Epithelial cell of prostate (primary cell): ENCODE measurements around the gene GATA1.

Experiments
- DNase-seq: peaks from one replicate; pipeline ENCODE4 v3.0.0-alpha.2; 2011; ENCODE audit warnings: low read depth, low spot score
- H3K27ac ChIP-seq: fragments of 450-650 bp; 2 replicates; pipeline ENCODE4 v1.5.1; 2017; ENCODE audit warnings: mild to moderate bottlenecking

The GATA1 gene

DNA sequence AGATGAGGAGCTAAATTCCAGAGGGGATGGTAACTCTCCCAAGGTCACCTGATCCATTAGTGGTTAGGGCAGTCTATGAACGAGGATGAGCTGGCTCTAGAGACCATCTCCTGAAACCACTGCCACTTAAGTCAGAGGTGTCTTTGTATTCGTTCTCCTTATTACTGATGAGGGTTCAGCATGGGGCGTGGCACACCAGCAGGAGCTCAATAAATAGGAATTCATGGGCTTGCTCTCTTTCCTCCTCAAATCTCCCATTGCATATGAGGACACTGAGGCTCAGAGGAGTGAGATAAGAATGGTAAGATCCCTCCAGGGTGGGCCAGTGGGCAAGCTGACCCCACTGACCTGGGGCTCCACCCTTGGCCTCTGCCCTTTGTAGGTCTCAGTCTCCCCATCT is 1.7 kb upstream of the GATA1 start:
- DNase-seq, result no peak
- no peak overlapping the region for H3K27ac ChIP-seq

DNA sequence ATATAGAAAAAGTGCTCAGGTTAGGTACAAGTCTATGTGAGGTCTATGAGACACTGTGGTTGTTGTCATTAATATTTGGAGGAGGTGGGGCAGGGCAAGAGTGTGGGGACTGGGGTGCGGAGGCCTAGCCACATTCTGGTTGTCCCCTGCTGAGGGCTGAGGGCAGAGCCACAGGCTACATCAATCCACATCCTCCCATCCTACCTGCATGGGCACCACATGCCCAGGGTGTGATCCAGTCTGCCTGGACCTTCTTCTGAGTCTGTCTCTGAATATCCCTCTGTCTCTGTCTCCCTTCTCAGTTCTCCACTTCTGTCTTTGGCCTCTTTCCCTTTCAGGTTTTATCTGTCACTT is 1.2 kb upstream of the GATA1 start:
- no peak overlapping the region for H3K27ac ChIP-seq
- no peak for DNase-seq

GRCh38 chrX:48785540-48786214 is 713 bp upstream of the GATA1 start:
- H3K27ac ChIP-seq, result no peak overlapping the region
- DNase-seq, result no peak

GRCh38 chrX:48786825-48787504 is 575 bp downstream of the GATA1 start:
- H3K27ac ChIP-seq, result no peak overlapping the region
- DNase-seq, result no peak

DNA sequence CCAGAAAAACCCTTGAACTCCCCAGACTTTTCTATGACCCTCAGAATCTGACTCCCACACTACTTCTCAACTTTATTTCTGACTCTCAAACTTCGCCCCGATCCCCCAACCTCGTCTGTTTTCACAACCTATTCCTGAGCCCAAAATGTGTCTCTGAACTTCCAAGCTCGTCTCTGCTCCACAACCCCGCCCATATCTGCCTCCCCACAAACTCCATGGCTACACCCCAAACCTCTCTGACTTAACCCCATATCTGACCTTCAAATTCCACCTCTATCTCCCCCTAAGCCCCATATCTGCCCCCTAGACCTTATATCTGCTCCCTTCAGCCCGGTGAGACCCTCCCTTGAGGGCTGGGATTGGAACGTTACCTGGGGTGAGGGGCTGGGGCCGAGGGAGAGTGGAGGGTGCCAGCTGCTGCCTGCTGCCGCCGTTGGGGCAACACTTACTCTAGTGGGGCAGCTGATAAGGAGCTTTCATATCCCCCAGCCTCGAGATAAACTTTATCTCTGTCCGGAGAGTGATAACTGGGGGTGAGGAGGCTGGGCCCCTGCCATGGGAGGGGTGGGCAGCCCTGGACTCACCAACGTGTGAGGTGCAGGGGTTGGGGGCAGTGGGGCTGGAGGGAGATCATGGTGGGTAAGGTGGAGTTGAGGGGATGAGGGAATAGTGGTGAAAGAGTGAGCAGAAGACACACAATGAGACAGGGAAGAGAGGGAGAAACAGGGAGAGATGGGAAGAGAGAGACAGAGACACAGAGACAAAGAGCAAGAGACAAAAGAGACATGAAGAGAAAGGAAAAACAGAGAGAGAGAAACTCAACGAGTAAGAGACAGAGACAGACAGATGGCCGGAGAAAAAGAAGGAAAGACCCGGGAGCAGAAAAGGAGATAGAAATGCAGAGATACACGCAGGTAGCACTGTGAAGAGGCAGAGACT is 1.4 kb downstream of the GATA1 start:
- H3K27ac ChIP-seq, result no peak overlapping the region
- DNase-seq, result no peak

- no peak for DNase-seq
- H3K27ac ChIP-seq, result no peak overlapping the region
These were observed 3.2 kb downstream of the GATA1 start for GRCh38 chrX:48789366-48790220.

GRCh38 chrX:48790477-48790876 is 4.1 kb downstream of the GATA1 start:
- no peak overlapping the region for H3K27ac ChIP-seq
- DNase-seq, result no peak

GRCh38 chrX:48791063-48791820 is 4.9 kb downstream of the GATA1 start:
- no peak overlapping the region for H3K27ac ChIP-seq
- DNase-seq, result no peak

DNA sequence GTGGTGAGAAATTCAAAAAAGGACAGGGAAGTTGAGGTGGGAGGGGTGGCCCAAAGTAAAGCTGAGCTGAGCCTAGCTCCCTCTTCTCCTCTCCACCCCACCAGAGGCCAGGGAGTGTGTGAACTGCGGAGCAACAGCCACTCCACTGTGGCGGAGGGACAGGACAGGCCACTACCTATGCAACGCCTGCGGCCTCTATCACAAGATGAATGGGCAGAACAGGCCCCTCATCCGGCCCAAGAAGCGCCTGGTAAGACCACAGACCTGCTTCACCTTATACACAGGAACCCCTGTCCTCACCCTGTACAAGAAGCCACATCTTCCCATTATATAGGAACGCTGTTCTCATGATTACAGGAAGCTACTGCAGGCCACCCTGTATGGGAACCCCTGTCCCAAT is 5.8 kb downstream of the GATA1 start:
- DNase-seq, result no peak
- H3K27ac ChIP-seq, result no peak overlapping the region

GRCh38 chrX:48793935-48794334 is 7.5 kb downstream of the GATA1 start:
- no peak overlapping the region for H3K27ac ChIP-seq
- no peak for DNase-seq

GRCh38 chrX:48794340-48794910 is 8.0 kb downstream of the GATA1 start:
- no peak overlapping the region for H3K27ac ChIP-seq
- DNase-seq, result no peak

DNA sequence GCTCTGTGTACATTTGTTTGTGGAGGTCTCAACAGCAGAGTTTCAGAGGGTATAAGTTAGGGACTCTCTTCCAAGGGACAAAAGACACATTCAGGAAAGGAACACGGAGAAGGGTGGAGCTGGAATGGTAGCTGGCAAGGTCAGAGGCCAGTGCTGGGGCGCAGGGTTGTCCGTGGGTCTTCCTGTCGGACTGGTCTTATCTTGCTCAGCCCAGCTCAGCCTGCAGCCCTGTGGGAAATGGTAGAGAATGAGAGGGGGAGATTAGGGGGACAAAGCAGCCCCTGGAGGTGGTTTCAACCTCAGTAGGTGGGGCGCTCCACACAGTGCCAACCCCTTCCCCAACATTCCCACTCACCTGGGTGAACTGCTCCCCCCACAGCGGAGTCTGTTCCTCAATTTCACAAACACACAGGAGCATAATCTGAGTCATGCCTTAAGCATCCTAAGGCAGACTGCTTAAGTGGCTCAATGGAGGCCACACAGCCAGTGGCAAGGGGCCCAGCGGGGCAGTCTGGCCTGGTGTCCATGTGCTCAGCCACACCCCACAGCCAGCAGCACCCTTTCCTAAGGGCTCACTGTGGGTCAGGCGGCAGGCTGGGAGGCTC is 8.6 kb downstream of the GATA1 start:
- no peak overlapping the region for H3K27ac ChIP-seq
- no peak for DNase-seq

GRCh38 chrX:48798318-48798717 is 11.9 kb downstream of the GATA1 start:
- no peak for DNase-seq
- no peak overlapping the region for H3K27ac ChIP-seq

DNA sequence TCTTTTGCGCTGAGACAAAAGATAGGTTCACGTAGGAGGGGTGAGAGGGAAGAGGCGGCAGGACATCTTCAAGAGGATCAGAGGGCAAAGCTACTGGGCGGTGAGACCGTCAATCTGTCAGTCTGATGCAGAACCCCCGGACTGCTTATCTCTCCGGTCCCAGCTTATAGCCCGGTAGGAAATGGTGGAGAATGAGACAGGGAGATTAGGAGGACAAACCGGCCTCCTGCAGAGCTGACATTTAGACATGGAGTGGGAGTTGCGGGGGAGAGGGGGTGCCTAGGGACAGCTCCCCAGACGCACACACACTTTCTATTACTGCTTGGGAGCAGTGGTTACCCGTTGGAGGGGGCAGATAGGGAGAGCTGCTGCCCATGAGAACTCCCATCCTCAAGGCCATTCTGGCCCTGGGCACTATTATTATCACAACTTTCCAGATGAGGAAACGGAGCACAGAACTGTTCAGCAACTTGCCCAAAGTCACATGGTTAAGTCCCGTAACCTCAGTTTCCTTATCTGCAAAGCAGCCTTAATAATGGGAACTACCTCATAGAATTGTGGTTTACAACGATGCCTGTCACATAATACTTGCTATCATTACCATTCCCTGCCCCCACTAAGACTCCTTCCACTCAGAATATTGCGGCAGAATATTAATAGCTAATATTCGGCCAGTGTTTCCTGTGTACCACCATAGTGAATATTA is 14.3 kb downstream of the GATA1 start:
- no peak for DNase-seq
- peak overlapping the region; percentile 88 for H3K27ac ChIP-seq

DNA sequence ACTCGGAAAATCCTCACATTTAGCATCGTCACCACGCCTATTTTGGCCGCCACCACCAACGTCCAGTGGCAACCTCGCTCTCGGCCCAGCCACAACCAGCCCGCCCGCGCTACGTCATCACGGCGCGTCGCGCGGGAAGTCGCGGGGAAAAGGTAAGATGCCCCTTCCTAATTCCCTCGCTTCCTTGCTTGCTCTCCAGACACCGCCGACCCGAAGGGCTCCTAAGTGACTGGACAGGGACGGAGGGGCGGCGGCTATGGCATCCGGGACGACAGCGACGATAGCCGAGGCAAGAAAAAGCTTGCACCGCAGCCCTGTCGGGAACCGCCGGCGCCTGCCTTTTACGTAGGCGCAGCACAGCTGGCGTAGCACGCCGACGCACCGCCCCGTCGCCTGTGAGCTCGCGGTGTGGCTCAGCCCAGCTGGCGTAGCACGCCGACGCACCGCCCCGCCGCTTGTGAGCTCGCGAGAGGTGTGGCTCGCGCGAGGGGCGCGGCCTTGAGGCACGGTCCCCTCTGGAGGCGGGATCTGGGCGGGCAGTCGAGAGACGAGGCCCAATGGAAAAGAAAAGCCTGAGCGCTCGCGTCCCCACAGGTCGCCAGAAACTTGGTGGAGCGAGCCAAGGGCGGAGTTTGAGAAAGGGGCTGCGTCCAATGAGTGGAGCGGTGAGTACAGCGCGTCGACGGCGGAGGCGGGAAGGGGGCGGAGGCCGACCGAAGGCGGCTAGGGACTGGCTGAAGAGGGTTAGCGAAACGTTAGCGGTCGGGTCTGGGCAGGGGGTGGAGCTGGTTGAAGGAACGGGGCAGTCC is 15.1 kb downstream of the GATA1 start, which contains the start of gene HDAC6:
HDAC6 (plus strand) TSS at position 788 of the 809 bp plus-strand sequence. CDS start 626 bp downstream, outside the sequence.
- peak within 1 kb of the TSS; percentile 88 for H3K27ac ChIP-seq
- DNase-seq, result peak; percentile 92

GRCh38 chrX:48802089-48802904 is 15.9 kb downstream of the GATA1 start:
- peak; percentile 24 for DNase-seq
- H3K27ac ChIP-seq, result peak overlapping the region; percentile 88

GRCh38 chrX:48802905-48803200 is 16.5 kb downstream of the GATA1 start:
- H3K27ac ChIP-seq, result peak overlapping the region; percentile 88
- no peak for DNase-seq
